ENCODE results near the gene RYR2.

The RYR2 gene

GRCh38 chr1:237705462-237705861 lies 663.5 kb downstream of the RYR2 start (continued):
- no peak for TF ChIP-seq TSHZ2 (CRISPR knock-in tag; IDR thresholded peaks at IDR 0.05)
- no peak for TF ChIP-seq ISL1 (CRISPR knock-in tag; IDR thresholded peaks at IDR 0.05)
- TF ChIP-seq BACH2 (CRISPR knock-in tag; IDR thresholded peaks at IDR 0.05; ENCODE audit: borderline replicate concordance): no peak
- no peak for TF ChIP-seq ZNF70 (CRISPR knock-in tag; IDR thresholded peaks at IDR 0.05)
- no peak for TF ChIP-seq PPARA (CRISPR knock-in tag; IDR thresholded peaks at IDR 0.05; ENCODE audit: borderline replicate concordance)
- TF ChIP-seq POU6F1 (CRISPR knock-in tag; IDR thresholded peaks at IDR 0.05; ENCODE audit: borderline replicate concordance, low read depth): no peak

GRCh38 chr1:237709355-237709754 lies 667.4 kb downstream of the RYR2 start:
- ATAC-seq: no peak
- TF ChIP-seq ZFP30 (CRISPR knock-in tag; IDR thresholded peaks at IDR 0.05): no peak
- no peak for TF ChIP-seq TOX (CRISPR knock-in tag; IDR thresholded peaks at IDR 0.05; ENCODE audit: borderline replicate concordance)
- no peak for TF ChIP-seq CSDC2 (CRISPR knock-in tag; IDR thresholded peaks at IDR 0.05)
- TF ChIP-seq PATZ1 (CRISPR knock-in tag; IDR thresholded peaks at IDR 0.05; ENCODE audit: borderline replicate concordance): no peak
- no peak for TF ChIP-seq CSRNP3 (CRISPR knock-in tag; IDR thresholded peaks at IDR 0.05)

- TF ChIP-seq GLIS3 (CRISPR knock-in tag; IDR thresholded peaks at IDR 0.05): no peak
- TF ChIP-seq ESRRG (CRISPR knock-in tag; IDR thresholded peaks at IDR 0.05): no peak
- TF ChIP-seq SNAI2 (CRISPR knock-in tag; IDR thresholded peaks at IDR 0.05): no peak
- TF ChIP-seq RARB (CRISPR knock-in tag; IDR thresholded peaks at IDR 0.05): no peak
- no peak for TF ChIP-seq ISL1 (CRISPR knock-in tag; IDR thresholded peaks at IDR 0.05)
- no peak for TF ChIP-seq ARNTL (CRISPR knock-in tag; IDR thresholded peaks at IDR 0.05; ENCODE audit: borderline replicate concordance, low read depth)
- no peak for TF ChIP-seq TCF4 (CRISPR knock-in tag; IDR thresholded peaks at IDR 0.05; ENCODE audit: borderline replicate concordance)
- TF ChIP-seq ZNF565 (CRISPR knock-in tag; conservative IDR thresholded peaks at IDR 0.05; ENCODE audit: low read depth): no peak
- TF ChIP-seq OSR1 (CRISPR knock-in tag; IDR thresholded peaks at IDR 0.05): no peak
- no peak for TF ChIP-seq PATZ1 (CRISPR knock-in tag; IDR thresholded peaks at IDR 0.05; ENCODE audit: borderline replicate concordance)
- TF ChIP-seq BACH2 (CRISPR knock-in tag; IDR thresholded peaks at IDR 0.05; ENCODE audit: borderline replicate concordance): no peak
These were observed 669.3 kb downstream of the RYR2 start for GRCh38 chr1:237711281-237711680.

GRCh38 chr1:237712082-237712481 lies 670.1 kb downstream of the RYR2 start:
- ATAC-seq: no peak
- TF ChIP-seq ZNF70 (CRISPR knock-in tag; IDR thresholded peaks at IDR 0.05) (no peak), ARNTL (CRISPR knock-in tag; IDR thresholded peaks at IDR 0.05; ENCODE audit: borderline replicate concordance, low read depth) (no peak), PPARA (CRISPR knock-in tag; IDR thresholded peaks at IDR 0.05; ENCODE audit: borderline replicate concordance) (no peak), CSRNP3 (CRISPR knock-in tag; IDR thresholded peaks at IDR 0.05) (no peak), POU6F1 (CRISPR knock-in tag; IDR thresholded peaks at IDR 0.05; ENCODE audit: borderline replicate concordance, low read depth) (no peak), ISL1 (CRISPR knock-in tag; IDR thresholded peaks at IDR 0.05) (no peak), TOX (CRISPR knock-in tag; IDR thresholded peaks at IDR 0.05; ENCODE audit: borderline replicate concordance) (no peak), ESRRG (CRISPR knock-in tag; IDR thresholded peaks at IDR 0.05) (no peak), TSHZ2 (CRISPR knock-in tag; IDR thresholded peaks at IDR 0.05) (no peak)

More at GRCh38 chr1:237711281-237711680, 669.3 kb downstream of the RYR2 start:
- no peak for ATAC-seq
